SK-N-SH treated with all-trans-retinoic acid at 6 μM for 48 hours (cell line): ENCODE results near the gene KIF20A.
A peak's percentile ranks its signal among the peaks of the same experiment; 100 is the strongest.

Experiments used
- ATAC-seq: fragments of 200-7000 bp; cut with Tn5 transposase; 3 replicates; pipeline ENCODE4 v1.9.1; 2020; ENCODE audit warnings: mild to moderate bottlenecking, moderate library complexity
- ARNTL ChIP-seq: fragments of 450-650 bp; formaldehyde crosslinking; IDR thresholded peaks from 2 replicates; pipeline ENCODE4 v1.5.0; 2020; ENCODE audit warnings: low read depth, mild to moderate bottlenecking, moderate library complexity, borderline replicate concordance
- BACH2 ChIP-seq: fragments of 250-450 bp; sonication (Bioruptor Pico); IDR thresholded peaks from 2 replicates; pipeline ENCODE4 v1.9.0; 2021; ENCODE audit warnings: mild to moderate bottlenecking, borderline replicate concordance
- CREB5 ChIP-seq: fragments of 250-450 bp; sonication (Bioruptor Pico); IDR thresholded peaks from 2 replicates; pipeline ENCODE4 v1.5.1; 2020; ENCODE audit warnings: low read depth, mild to moderate bottlenecking, moderate library complexity
- CSRNP3 ChIP-seq: fragments of 250-450 bp; sonication (Bioruptor Pico); IDR thresholded peaks from 2 replicates; pipeline ENCODE4 v1.5.1; 2021; ENCODE audit warnings: mild to moderate bottlenecking, moderate library complexity
- ISL1 ChIP-seq: fragments of 250-450 bp; sonication (Bioruptor Pico); IDR thresholded peaks from 2 replicates; pipeline ENCODE4 v2.1.2; 2022; ENCODE audit warnings: mild to moderate bottlenecking, moderate library complexity
- OSR1 ChIP-seq: fragments of 250-450 bp; sonication (Bioruptor Pico); IDR thresholded peaks from 2 replicates; pipeline ENCODE4 v1.8.0; 2022; ENCODE audit warnings: moderate library complexity, mild to moderate bottlenecking, inconsistent platforms
- PATZ1 ChIP-seq: fragments of 250-450 bp; sonication (Bioruptor Pico); IDR thresholded peaks from 2 replicates; pipeline ENCODE4 v1.8.0; 2020; ENCODE audit warnings: mild to moderate bottlenecking, moderate library complexity, borderline replicate concordance
- POU6F1 ChIP-seq: fragments of 250-450 bp; sonication (Bioruptor Pico); IDR thresholded peaks from 2 replicates; pipeline ENCODE4 v1.8.0; 2021; ENCODE audit warnings: low read depth, mild to moderate bottlenecking, moderate library complexity, borderline replicate concordance
- PPARA ChIP-seq: fragments of 250-450 bp; sonication (Bioruptor Pico); IDR thresholded peaks from 2 replicates; pipeline ENCODE4 v1.5.0; 2020; ENCODE audit warnings: mild to moderate bottlenecking, borderline replicate concordance
- SNAI2 ChIP-seq: fragments of 250-450 bp; sonication (Bioruptor Pico); IDR thresholded peaks from 2 replicates; pipeline ENCODE4 v1.5.0; 2020; ENCODE audit warnings: mild to moderate bottlenecking, moderate library complexity
- TCF4 ChIP-seq: fragments of 250-450 bp; sonication (Bioruptor Pico); IDR thresholded peaks from 2 replicates; pipeline ENCODE4 v1.8.0; 2021; ENCODE audit warnings: mild to moderate bottlenecking, moderate library complexity, borderline replicate concordance
- TSHZ2 ChIP-seq: fragments of 250-450 bp; sonication (Bioruptor Pico); IDR thresholded peaks from 2 replicates; pipeline ENCODE4 v1.5.0; 2020; ENCODE audit warnings: mild to moderate bottlenecking, moderate library complexity
- ZC3H10 ChIP-seq: fragments of 250-450 bp; sonication (Bioruptor Pico); IDR thresholded peaks from 2 replicates; pipeline ENCODE4 v1.5.1; 2021; ENCODE audit warnings: mild to moderate bottlenecking, moderate library complexity
- ZFP3 ChIP-seq: fragments of 250-450 bp; sonication (Bioruptor Pico); IDR thresholded peaks from 2 replicates; pipeline ENCODE4 v1.5.0; 2020; ENCODE audit warnings: mild to moderate bottlenecking, moderate library complexity
- ZFP30 ChIP-seq: fragments of 450-650 bp; formaldehyde crosslinking; IDR thresholded peaks from 2 replicates; pipeline ENCODE4 v1.5.0; 2022; ENCODE audit warnings: mild to moderate bottlenecking, moderate library complexity
- ZNF565 ChIP-seq: fragments of 450-650 bp; formaldehyde crosslinking; conservative IDR thresholded peaks from 2 replicates; pipeline ENCODE4 v1.5.0; 2020; ENCODE audit warnings: low read depth, mild to moderate bottlenecking, moderate library complexity
- ZNF8 ChIP-seq: fragments of 450-650 bp; formaldehyde crosslinking; IDR thresholded peaks from 2 replicates; pipeline ENCODE4 v1.5.0; 2020; ENCODE audit warnings: mild to moderate bottlenecking, moderate library complexity

The KIF20A gene

GRCh38 chr5:138178516-138179276 is at the start of gene KIF20A, which contains the start of gene BRD8:
TSS of gene KIF20A (plus strand) at chr5:138179112. CDS start at chr5:138179681, 569 bp downstream.
TSS of gene BRD8 (minus strand) at chr5:138178630. CDS start at chr5:138178614, 16 bp downstream.
- TF ChIP-seq TSHZ2 (CRISPR knock-in tag) (no peak), TCF4 (CRISPR knock-in tag) (no peak), CSRNP3 (CRISPR knock-in tag) (no peak), BACH2 (CRISPR knock-in tag) (no peak), PPARA (CRISPR knock-in tag) (no peak), ZFP3 (no peak), ARNTL (CRISPR knock-in tag) (no peak), ZC3H10 (CRISPR knock-in tag) (no peak), ISL1 (CRISPR knock-in tag) (no peak), ZNF565 (CRISPR knock-in tag) (no peak), PATZ1 (CRISPR knock-in tag) (no peak), ZNF8 (CRISPR knock-in tag) (no peak), POU6F1 (CRISPR knock-in tag) (no peak), ZFP30 (CRISPR knock-in tag) (no peak)
- TF ChIP-seq, all 23 proteins: peak for 0
- peak; percentile 94 for ATAC-seq

- ATAC-seq: no peak
- TF ChIP-seq ZNF8 (CRISPR knock-in tag) (no peak), ISL1 (CRISPR knock-in tag) (no peak), CREB5 (CRISPR knock-in tag) (no peak), CSRNP3 (CRISPR knock-in tag) (no peak), SNAI2 (CRISPR knock-in tag) (no peak), POU6F1 (CRISPR knock-in tag) (no peak), PATZ1 (CRISPR knock-in tag) (no peak), ARNTL (CRISPR knock-in tag) (no peak), TSHZ2 (CRISPR knock-in tag) (no peak), ZC3H10 (CRISPR knock-in tag) (no peak), OSR1 (CRISPR knock-in tag) (no peak), ZFP30 (CRISPR knock-in tag) (no peak)
- TF ChIP-seq, all 23 proteins: peak for 0
Observed at GRCh38 chr5:138129347-138129746, 49.6 kb upstream of the KIF20A start.
